ENCODE results near the gene PSMA8. TPM values are rescaled to one million over a fixed set of nuclear protein-coding genes. Genes with fewer than 3 reads are reported as not detected.

PSMA8 gene
- total RNA-seq, 1 donor from 2014 or later: not detected

GRCh38 chr18:26175481-26175880 lies 41.8 kb downstream of the PSMA8 start:
- TF ChIP-seq CTCF (IDR thresholded peaks at IDR 0.05): no peak
- Mint-ChIP-seq H3K4me1 (ENCODE audit: low read depth) (no peaks in the 10 kb centered on the region), H3K27ac (ENCODE audit: unreplicated experiment) (no peak overlapping the region), H3K36me3 (ENCODE audit: low read depth) (no peaks in the 10 kb centered on the region), H3K4me3 (ENCODE audit: unreplicated experiment) (no peak overlapping the region), H3K27me3 (ENCODE audit: low read depth) (peaks cover 19% of the 10 kb centered on the region), H3K9me3 (ENCODE audit: low read depth) (no peaks in the 10 kb centered on the region)
- no peak for DNase-seq (ENCODE audit: low spot score)

GRCh38 chr18:26176134-26176533 lies 42.5 kb downstream of the PSMA8 start:
- TF ChIP-seq CTCF (IDR thresholded peaks at IDR 0.05): no peak
- H3K4me1 Mint-ChIP-seq (ENCODE audit: low read depth): no peaks in the 10 kb centered on the region

GRCh38 chr18:26181343-26181826 lies 47.7 kb downstream of the PSMA8 start:
- H3K27me3 Mint-ChIP-seq (ENCODE audit: low read depth): peaks cover 3% of the 10 kb centered on the region
- peaks cover 7% of the 10 kb centered on the region for H3K9me3 Mint-ChIP-seq (ENCODE audit: low read depth)
- DNase-seq (ENCODE audit: low spot score): no peak
- TF ChIP-seq CTCF (IDR thresholded peaks at IDR 0.05): no peak
- H3K36me3 Mint-ChIP-seq (ENCODE audit: low read depth): no peaks in the 10 kb centered on the region
- H3K4me3 Mint-ChIP-seq (ENCODE audit: unreplicated experiment): no peak overlapping the region
- no peaks in the 10 kb centered on the region for H3K4me1 Mint-ChIP-seq (ENCODE audit: low read depth)
- no peak overlapping the region for H3K27ac Mint-ChIP-seq (ENCODE audit: unreplicated experiment)

More at GRCh38 chr18:26176134-26176533, 42.5 kb downstream of the PSMA8 start:
- no peaks in the 10 kb centered on the region for H3K36me3 Mint-ChIP-seq (ENCODE audit: low read depth)
- no peak for DNase-seq (ENCODE audit: low spot score)
- H3K9me3 Mint-ChIP-seq (ENCODE audit: low read depth): no peaks in the 10 kb centered on the region
- H3K27ac Mint-ChIP-seq (ENCODE audit: unreplicated experiment): no peak overlapping the region
- no peak overlapping the region for H3K4me3 Mint-ChIP-seq (ENCODE audit: unreplicated experiment)
- peaks cover 19% of the 10 kb centered on the region for H3K27me3 Mint-ChIP-seq (ENCODE audit: low read depth)

- Mint-ChIP-seq H3K27ac (ENCODE audit: unreplicated experiment) (no peak overlapping the region), H3K36me3 (ENCODE audit: low read depth) (no peaks in the 10 kb centered on the region), H3K27me3 (ENCODE audit: low read depth) (peaks cover 2% of the 10 kb centered on the region), H3K4me3 (ENCODE audit: unreplicated experiment) (no peak overlapping the region), H3K9me3 (ENCODE audit: low read depth) (peaks cover 16% of the 10 kb centered on the region), H3K4me1 (ENCODE audit: low read depth) (no peaks in the 10 kb centered on the region)
- DNase-seq (ENCODE audit: low spot score): no peak
- TF ChIP-seq CTCF (IDR thresholded peaks at IDR 0.05): no peak
Measured at GRCh38 chr18:26183395-26184112, 49.9 kb downstream of the PSMA8 start.

- DNase-seq (ENCODE audit: low spot score): no peak
- Mint-ChIP-seq H3K4me1 (ENCODE audit: low read depth) (no peaks in the 10 kb centered on the region), H3K27ac (ENCODE audit: unreplicated experiment) (no peak overlapping the region), H3K4me3 (ENCODE audit: unreplicated experiment) (no peak overlapping the region), H3K36me3 (ENCODE audit: low read depth) (no peaks in the 10 kb centered on the region), H3K27me3 (ENCODE audit: low read depth) (peaks cover 2% of the 10 kb centered on the region), H3K9me3 (ENCODE audit: low read depth) (peaks cover 16% of the 10 kb centered on the region)
- peak; percentile 50 for TF ChIP-seq CTCF (IDR thresholded peaks at IDR 0.05)
Measured at GRCh38 chr18:26185267-26185666, 51.6 kb downstream of the PSMA8 start.

All from chondrocyte (in vitro differentiated cells).